ENCODE results near the gene HCRTR1.

Gene HCRTR1

DNA sequence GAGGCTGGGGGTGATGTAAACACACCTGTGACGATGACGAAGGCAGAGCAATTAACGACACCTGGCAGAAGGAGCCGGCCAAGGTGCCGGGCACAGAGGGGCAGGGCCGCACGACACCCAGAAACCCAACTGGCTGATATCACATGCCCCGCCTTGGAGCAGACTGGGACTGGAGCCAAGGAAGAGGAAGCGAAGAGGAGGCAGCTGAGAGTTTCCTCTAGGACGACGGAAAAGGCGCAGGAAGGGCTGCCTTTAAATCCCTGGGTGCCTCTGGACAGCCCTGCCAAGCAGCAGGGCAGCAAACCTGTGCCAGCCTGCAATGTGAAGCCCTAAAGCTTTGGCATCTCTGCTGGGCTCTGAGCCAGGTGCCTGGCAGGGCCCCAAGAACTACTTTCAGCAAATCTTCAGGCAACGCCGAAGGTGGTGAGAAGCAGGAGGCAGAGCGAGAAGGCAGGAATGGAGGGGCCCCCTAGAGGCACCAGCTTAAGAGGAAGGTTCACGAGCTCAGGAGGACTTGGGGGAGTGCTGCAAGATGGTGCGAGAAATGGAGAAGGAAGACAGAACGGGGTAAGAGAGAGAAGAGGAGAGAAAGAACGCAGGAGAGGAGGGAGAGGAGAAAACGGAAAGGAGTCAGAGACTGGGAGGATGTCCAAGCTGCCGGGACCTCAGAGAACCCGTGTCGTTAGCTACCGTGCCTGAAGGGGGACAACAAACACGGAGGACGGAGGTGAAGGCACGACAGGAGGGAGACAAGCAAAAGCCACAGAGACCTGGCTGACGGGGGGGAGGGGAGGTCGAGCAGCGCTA lies 52.5 kb downstream of the HCRTR1 start:
- DNase-seq: peak; percentile 14 to 16

DNA sequence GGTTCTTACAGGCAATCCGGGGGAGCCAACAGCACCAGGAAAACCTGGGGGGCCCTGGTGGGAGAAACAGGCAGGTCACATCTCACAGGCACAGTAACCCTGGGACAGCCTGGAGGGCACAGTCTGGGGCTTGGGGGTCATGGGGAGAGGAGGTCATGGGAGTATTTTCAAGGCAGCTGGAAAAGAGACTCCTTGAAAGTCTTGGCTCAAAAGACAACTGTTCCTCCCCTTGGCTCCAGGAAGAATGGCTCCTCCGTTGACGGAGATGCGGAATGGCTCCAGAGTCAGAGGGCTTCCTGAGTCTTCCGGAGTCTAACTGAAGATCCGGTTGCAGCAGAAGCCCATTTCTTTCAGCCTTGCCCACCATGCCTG lies 53.1 kb downstream of the HCRTR1 start:
- DNase-seq: no peak

DNA sequence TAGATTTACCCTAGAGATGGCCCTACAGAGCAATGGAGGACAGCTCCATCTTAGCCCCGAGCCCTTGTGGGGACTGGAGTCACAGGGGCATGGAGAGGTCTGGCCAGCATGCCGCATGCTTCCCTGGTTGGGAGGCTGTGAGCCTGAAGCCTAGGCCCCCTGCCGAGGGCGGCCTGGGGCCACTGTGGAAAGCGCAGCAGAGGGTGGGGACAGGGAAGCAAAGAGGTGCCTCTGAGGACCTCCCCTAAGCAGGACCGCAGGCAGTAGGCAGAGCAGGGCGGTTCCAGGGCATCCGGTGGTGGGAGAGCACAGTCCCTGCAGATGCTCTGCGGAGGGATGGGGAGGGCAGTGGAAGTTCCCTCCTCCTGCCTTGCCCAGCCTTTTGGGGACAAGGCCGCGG lies 53.7 kb downstream of the HCRTR1 start:
- DNase-seq: no peak

DNA sequence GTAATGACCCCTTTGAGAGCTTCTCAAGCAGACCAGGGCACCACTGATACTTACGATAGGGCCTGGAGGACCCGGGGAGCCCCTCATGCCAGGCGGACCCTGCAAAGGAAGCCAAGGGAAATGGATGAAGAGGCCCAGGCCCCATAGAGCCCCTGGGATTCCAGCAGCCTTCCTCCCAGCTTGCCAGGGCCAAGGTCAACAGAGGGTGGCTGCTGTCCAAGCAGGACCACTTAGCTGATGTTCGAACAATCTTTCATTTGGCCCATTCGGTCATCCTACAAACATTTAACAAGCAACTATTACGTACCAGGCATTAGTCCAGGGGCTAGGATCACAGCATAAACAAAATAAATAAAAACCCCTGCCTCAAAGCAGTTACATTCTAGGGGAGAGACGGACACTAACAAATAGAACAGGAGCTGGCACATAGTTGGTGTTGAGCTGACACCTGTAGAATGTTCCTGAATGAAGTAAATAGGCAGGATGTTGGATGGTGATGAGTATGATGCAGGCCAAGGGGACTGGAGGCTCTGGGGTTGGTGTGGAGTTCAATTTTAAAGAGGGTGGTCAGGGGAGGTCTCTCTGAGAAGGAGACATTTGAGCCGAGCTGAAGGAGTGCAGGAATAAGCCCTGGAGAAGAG lies 54.2 kb downstream of the HCRTR1 start:
- no peak for DNase-seq

DNA sequence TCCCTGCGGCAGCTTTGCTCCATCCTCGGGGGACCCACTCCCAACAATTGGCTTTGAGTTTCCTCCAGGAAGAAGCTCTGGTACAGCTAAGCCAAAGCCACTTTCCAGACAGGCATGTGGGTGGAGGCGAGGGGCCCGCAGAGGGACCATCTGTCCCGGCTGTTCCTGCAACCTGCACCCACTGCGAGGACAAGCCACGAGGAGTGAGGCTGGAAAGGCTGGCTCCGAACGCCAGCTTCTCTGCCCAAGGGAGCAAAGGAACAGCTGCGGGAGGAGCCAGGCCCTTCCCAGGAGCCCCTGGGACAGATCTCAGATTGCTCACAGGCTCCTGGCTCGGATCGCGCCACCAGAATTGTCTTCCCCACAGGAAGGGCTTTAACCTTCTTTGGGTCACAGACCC lies 55.5 kb downstream of the HCRTR1 start:
- DNase-seq: no peak

DNA sequence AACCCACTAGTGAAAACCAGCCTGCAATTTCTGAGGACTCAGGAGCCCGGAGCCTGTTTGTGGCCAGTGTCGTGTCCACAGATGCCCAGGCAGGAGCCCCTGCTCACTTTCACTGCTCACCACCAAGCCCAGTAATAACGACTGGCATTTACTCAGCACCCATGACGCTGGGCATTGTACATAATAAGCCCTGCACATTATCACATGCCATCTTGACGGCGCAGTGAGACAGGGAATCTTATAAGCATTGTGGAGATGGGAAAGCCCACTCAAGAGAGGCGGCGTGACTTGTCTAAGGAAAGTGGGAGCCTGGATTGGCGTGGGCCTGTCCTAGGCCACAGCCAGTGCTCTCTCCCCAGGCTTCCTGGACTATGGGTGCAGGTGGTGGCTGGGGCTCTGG lies 55.9 kb downstream of the HCRTR1 start:
- DNase-seq: no peak

DNA sequence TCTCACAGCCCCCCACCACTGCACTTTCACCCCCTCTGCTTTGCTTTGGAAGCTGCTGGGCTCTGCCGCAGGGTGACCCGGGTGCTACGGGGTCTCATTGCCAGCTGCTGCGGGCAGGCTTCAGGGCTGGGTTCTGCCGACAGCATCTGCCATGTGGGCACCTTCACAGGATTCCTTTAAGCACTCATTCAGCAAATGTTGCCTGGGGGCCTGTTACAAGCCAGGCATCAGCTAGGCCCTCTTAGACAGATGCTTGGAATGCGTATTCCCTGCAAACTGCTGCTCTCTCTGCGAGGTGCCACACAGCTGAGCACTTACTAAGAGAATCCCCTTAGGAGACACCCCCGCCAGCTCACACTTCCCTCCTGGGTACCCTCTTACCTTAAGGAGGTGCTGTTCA lies 57.1 kb downstream of the HCRTR1 start:
- no peak for DNase-seq

DNA sequence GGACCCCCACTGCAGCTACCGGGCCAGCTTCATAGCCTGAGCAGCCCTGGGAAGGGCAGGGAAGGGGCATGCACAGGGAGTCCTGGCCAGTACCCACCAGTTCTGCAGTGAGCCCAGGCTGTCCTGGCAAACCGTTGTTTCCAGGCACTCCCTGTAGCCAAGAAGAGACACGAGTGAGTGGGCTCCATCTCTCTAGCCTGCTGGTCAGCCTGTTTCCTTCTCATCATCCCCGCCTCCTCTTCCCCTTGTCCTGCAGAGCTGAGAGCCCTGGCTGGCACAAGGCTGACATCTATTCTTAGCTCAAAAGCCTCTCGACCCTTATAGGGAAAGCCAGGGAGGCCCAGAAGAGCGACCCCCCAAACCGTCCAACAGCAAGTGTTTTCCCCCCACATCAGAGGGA lies 57.7 kb downstream of the HCRTR1 start:
- DNase-seq: no peak

DNA sequence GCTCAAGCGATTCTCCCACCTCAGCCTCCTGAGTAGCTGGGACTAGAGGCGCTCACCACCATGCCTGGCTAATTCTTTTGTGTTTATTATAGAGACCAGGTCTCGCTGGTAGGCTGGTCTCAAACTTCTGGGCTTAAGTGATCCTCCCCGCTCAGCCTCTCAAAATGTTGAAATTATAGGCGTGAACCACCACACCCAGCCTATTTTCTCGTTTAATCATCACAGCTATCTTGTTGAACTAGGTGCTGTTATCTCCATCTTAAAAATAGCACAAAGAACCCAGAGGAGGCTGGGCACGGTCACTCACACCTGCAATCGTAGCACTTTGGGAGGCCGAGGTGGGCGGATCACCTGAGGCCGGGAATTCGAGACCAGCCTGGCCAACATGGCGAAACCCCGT lies 58.3 kb downstream of the HCRTR1 start:
- no peak for DNase-seq
